ENCODE data around the gene PGAP3. TPM values are rescaled to one million over a fixed set of nuclear protein-coding genes. Genes with fewer than 3 reads are reported as not detected.
A peak's percentile ranks its signal among the peaks of the same experiment; 100 is the strongest.

The PGAP3 gene
- total RNA-seq, 1 donor from 2014 or later: 12.2 TPM

DNA sequence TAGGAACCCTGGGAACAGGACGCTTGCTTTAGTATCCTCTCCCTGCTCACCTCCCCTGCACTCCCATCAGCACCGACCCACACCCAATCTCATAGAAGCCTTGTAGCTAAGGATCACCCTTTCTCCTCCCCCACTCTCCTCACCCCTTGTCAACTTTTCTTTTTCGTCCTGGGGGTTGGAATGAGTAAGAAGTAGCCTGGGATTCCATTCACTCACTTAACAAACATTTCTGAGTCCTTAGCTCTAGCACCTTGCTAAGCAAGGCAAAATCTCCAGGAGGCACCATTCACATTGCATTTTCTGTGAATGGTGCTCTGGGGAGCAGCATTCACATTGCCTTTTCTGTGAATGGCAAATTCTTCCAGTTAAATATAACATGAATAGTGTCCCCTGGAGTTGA is 1.1 kb upstream of the PGAP3 start:
- Histone ChIP-seq H3K27me3 (ENCODE audit: insufficient read depth, low read length) (no peaks in the 10 kb centered on the region), H4K20me1 (ENCODE audit: insufficient read depth, low read length) (no peaks in the 10 kb centered on the region), H3K79me2 (ENCODE audit: insufficient read depth, low read length) (no peaks in the 10 kb centered on the region), H3K27ac (ENCODE audit: low read depth, low read length) (no peak overlapping the region), H3K4me2 (ENCODE audit: low read length) (peak overlapping the region; percentile 95), H3K4me3 (ENCODE audit: insufficient read depth, low read depth, low read length) (peak overlapping the region; percentile 91), H3K9me3 (ENCODE audit: insufficient read depth, low read depth, low read length) (no peaks in the 10 kb centered on the region), H3K36me3 (ENCODE audit: insufficient read depth, low read length) (no peaks in the 10 kb centered on the region), H2AFZ (ENCODE audit: low read depth, low read length) (peak overlapping the region; percentile 89), H3K9ac (ENCODE audit: low read length) (peak overlapping the region; percentile 84), H3K4me1 (ENCODE audit: insufficient read depth, low read length) (peaks cover 8% of the 10 kb centered on the region)
- DNase-seq (ENCODE audit: low read depth): no peak
- peaks cover 8% of the 10 kb centered on the region for H3K4me1 Mint-ChIP-seq (ENCODE audit: low read depth, unreplicated experiment)
- FAIRE-seq: no peak
- TF ChIP-seq, protein P1, sequence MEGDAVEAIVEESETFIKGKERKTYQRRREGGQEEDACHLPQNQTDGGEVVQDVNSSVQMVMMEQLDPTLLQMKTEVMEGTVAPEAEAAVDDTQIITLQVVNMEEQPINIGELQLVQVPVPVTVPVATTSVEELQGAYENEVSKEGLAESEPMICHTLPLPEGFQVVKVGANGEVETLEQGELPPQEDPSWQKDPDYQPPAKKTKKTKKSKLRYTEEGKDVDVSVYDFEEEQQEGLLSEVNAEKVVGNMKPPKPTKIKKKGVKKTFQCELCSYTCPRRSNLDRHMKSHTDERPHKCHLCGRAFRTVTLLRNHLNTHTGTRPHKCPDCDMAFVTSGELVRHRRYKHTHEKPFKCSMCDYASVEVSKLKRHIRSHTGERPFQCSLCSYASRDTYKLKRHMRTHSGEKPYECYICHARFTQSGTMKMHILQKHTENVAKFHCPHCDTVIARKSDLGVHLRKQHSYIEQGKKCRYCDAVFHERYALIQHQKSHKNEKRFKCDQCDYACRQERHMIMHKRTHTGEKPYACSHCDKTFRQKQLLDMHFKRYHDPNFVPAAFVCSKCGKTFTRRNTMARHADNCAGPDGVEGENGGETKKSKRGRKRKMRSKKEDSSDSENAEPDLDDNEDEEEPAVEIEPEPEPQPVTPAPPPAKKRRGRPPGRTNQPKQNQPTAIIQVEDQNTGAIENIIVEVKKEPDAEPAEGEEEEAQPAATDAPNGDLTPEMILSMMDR (IDR thresholded peaks at IDR 0.05; ENCODE audit: insufficient read depth, low read depth, low read length): no peak
- no peak for TF ChIP-seq EZH2 (IDR thresholded peaks at IDR 0.05; ENCODE audit: insufficient read depth, low read length)
- H3K27ac Mint-ChIP-seq (ENCODE audit: unreplicated experiment): peak overlapping the region; percentile 88
- peaks cover 2% of the 10 kb centered on the region for H3K36me3 Mint-ChIP-seq (ENCODE audit: low read depth, unreplicated experiment)
- peak overlapping the region; percentile 92 for H3K4me3 Mint-ChIP-seq (ENCODE audit: unreplicated experiment)
- no peaks in the 10 kb centered on the region for H3K9me3 Mint-ChIP-seq (ENCODE audit: unreplicated experiment)
- H3K27me3 Mint-ChIP-seq (ENCODE audit: low read depth, unreplicated experiment): no peaks in the 10 kb centered on the region

DNA sequence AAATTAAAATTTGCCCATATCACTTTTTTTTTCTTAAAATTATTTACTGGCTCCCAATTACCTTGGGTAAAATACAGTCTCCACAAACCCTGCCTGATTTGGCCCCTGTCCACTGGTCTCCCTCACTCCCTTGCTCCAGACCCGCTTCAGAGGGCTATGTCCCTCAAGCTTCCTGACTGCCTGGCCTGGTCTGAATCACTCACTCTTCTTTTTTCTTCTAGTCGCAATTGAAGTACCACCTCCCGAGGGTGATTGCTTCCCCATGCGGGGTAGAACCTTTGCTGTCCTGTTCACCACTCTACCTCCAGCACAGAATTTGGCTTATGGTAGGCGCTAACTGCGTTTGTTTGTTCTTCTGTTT is 598 bp upstream of the PGAP3 start:
- Histone ChIP-seq H2AFZ (ENCODE audit: low read depth, low read length) (peak overlapping the region; percentile 89), H3K9me3 (ENCODE audit: insufficient read depth, low read depth, low read length) (no peaks in the 10 kb centered on the region), H3K27me3 (ENCODE audit: insufficient read depth, low read length) (no peaks in the 10 kb centered on the region), H3K4me3 (ENCODE audit: insufficient read depth, low read depth, low read length) (peak overlapping the region; percentile 91), H3K4me2 (ENCODE audit: low read length) (peak overlapping the region; percentile 95), H4K20me1 (ENCODE audit: insufficient read depth, low read length) (no peaks in the 10 kb centered on the region), H3K79me2 (ENCODE audit: insufficient read depth, low read length) (no peaks in the 10 kb centered on the region), H3K36me3 (ENCODE audit: insufficient read depth, low read length) (no peaks in the 10 kb centered on the region), H3K9ac (ENCODE audit: low read length) (peak overlapping the region; percentile 84), H3K4me1 (ENCODE audit: insufficient read depth, low read length) (peaks cover 8% of the 10 kb centered on the region), H3K27ac (ENCODE audit: low read depth, low read length) (peak overlapping the region; percentile 58)
- Mint-ChIP-seq H3K27me3 (ENCODE audit: low read depth, unreplicated experiment) (no peaks in the 10 kb centered on the region), H3K36me3 (ENCODE audit: low read depth, unreplicated experiment) (peaks cover 2% of the 10 kb centered on the region), H3K27ac (ENCODE audit: unreplicated experiment) (peak overlapping the region; percentile 88), H3K9me3 (ENCODE audit: unreplicated experiment) (no peaks in the 10 kb centered on the region), H3K4me3 (ENCODE audit: unreplicated experiment) (peak overlapping the region; percentile 92), H3K4me1 (ENCODE audit: low read depth, unreplicated experiment) (peaks cover 8% of the 10 kb centered on the region)
- TF ChIP-seq, protein P1 (IDR thresholded peaks at IDR 0.05; ENCODE audit: insufficient read depth, low read depth, low read length): no peak
- no peak for TF ChIP-seq EZH2 (IDR thresholded peaks at IDR 0.05; ENCODE audit: insufficient read depth, low read length)
- no peak for DNase-seq (ENCODE audit: low read depth)
- no peak for FAIRE-seq

DNA sequence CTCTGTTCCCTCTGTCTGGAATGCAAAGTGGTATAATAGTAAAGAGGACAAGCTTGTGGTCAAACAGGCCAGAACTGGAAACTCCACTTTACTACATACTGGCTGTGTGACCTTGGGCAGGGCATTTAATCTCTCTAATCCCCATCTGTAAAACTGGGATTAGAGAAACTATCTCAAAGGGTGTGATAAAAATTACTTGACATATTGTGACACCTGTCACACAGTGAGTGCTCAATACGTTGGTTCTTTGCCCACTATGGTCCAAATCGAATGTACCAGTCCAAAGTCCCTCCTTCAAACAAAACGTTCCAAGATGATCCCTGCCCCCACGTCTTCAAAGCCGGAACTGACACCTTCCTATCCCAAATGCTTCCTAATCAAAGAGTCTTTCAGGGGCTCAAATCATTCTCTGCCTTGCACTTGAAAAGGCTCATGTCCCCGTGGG is 734 bp downstream of the PGAP3 start:
- Histone ChIP-seq H3K4me3 (ENCODE audit: insufficient read depth, low read depth, low read length) (peak overlapping the region; percentile 91), H3K9ac (ENCODE audit: low read length) (no peak overlapping the region), H3K27ac (ENCODE audit: low read depth, low read length) (no peak overlapping the region), H3K27me3 (ENCODE audit: insufficient read depth, low read length) (no peaks in the 10 kb centered on the region), H3K9me3 (ENCODE audit: insufficient read depth, low read depth, low read length) (no peaks in the 10 kb centered on the region), H3K4me1 (ENCODE audit: insufficient read depth, low read length) (peaks cover 8% of the 10 kb centered on the region), H3K4me2 (ENCODE audit: low read length) (peak overlapping the region; percentile 95), H3K36me3 (ENCODE audit: insufficient read depth, low read length) (no peaks in the 10 kb centered on the region), H2AFZ (ENCODE audit: low read depth, low read length) (peak overlapping the region; percentile 89), H4K20me1 (ENCODE audit: insufficient read depth, low read length) (no peaks in the 10 kb centered on the region), H3K79me2 (ENCODE audit: insufficient read depth, low read length) (no peaks in the 10 kb centered on the region)
- peak overlapping the region; percentile 88 for H3K27ac Mint-ChIP-seq (ENCODE audit: unreplicated experiment)
- peaks cover 8% of the 10 kb centered on the region for H3K4me1 Mint-ChIP-seq (ENCODE audit: low read depth, unreplicated experiment)
- H3K27me3 Mint-ChIP-seq (ENCODE audit: low read depth, unreplicated experiment): no peaks in the 10 kb centered on the region
- H3K9me3 Mint-ChIP-seq (ENCODE audit: unreplicated experiment): no peaks in the 10 kb centered on the region
- FAIRE-seq: no peak
- TF ChIP-seq EZH2 (IDR thresholded peaks at IDR 0.05; ENCODE audit: insufficient read depth, low read length): no peak
- TF ChIP-seq, protein P1 (IDR thresholded peaks at IDR 0.05; ENCODE audit: insufficient read depth, low read depth, low read length): no peak
- peak overlapping the region; percentile 92 for H3K4me3 Mint-ChIP-seq (ENCODE audit: unreplicated experiment)
- H3K36me3 Mint-ChIP-seq (ENCODE audit: low read depth, unreplicated experiment): peaks cover 2% of the 10 kb centered on the region
- DNase-seq (ENCODE audit: low read depth): no peak
